8988T (cell line): ENCODE measurements around the gene SERPINI2.
"Not testable (repeated sequence)": the region's sequence is repeated elsewhere in the genome, so short reads cannot be mapped to it uniquely, and the experiment has no call there.

ENCODE experiments used
- DNase-seq: peaks from one replicate; pipeline ENCODE4 v3.0.0; 2011

The SERPINI2 gene

DNA sequence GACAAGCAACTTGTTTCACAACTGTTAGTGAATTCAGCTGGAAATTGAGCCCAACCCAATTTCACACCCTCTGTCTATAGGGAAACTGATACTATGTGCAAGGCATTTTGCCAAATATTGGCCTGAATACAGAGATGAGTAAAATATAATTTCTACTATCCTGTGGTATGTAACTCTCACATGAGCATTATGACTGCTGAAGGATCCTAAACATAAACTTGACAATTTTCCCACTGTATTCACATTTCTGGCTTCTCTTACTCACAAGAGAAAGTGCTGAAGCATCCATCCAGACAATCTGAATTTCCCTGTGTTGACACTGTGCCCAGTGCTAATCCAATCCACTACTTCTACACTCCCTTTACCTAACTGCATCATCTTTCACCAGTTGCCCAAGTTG lies 28.4 kb downstream of the SERPINI2 start:
- no peak for DNase-seq

DNA sequence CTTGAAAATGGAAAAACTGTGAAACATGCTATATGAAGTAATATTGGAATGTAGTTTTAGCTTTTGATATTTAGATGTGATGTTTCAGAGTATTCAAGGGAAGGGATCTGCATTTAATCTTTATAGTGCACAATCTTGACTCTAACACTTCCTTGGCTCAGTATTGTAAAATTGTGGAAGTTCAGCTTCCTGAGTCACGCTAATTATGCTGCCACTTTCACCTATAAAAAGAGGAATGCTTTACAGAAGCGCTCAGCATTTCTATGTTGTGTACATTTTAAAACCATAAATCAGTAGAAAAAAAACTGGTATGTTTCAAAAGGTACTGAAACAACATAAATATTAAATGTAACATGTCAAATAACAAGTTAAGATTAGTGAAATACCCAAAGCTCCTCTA lies 32.6 kb downstream of the SERPINI2 start:
- no peak for DNase-seq

DNA sequence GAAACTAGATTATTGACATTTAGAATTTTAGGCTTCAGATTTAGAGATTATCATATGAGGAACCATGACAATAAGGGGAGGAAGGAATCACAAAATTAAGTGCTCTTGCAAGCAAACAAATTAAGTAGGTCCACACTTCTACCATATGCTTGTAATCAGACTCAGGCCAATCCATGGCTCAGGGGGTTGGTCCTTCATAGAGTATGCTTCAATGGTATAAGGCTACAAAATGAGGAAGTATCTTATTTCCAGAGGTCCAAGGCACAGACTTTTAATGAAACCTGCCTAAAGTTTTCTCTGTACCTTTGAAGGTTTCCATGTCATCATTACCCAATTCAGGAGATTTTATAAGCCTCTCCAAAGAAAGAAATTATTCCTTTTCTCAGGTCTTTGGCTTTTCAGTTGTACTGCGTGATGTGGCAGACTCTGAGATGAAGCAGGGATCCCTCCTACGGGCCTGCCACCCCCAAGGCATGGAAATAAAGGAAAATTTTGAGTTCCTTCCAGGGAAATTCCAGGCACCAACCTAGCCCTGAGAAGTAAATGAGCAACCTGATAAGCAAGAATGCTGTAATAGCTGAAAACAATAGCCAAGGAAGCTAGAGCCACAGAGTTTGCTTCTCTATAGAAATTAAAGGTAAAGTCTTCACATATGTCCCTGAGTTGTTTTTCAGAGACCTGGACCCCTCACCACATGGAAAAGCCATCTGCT lies 36.3 kb downstream of the SERPINI2 start:
- no peak for DNase-seq

DNA sequence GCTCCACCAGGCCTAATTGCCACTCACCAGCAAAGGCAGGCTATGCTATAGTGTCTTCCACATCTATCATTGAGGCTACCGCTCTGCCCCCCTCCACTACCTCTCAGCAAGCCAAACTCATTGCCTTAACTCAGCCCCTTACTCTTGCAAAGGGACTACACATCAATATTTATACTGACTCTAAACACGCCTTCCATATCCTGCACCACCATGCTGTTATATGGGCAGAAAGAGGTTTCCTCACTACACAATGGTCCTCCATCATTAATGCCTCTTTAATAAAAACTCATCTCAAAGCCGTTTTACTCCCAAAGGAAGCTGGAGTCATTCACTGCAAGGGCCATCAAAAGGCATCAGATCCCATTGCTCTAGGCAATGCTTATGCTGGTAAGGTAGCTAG lies 46.9 kb downstream of the SERPINI2 start:
- not testable (repeated sequence) for DNase-seq

DNA sequence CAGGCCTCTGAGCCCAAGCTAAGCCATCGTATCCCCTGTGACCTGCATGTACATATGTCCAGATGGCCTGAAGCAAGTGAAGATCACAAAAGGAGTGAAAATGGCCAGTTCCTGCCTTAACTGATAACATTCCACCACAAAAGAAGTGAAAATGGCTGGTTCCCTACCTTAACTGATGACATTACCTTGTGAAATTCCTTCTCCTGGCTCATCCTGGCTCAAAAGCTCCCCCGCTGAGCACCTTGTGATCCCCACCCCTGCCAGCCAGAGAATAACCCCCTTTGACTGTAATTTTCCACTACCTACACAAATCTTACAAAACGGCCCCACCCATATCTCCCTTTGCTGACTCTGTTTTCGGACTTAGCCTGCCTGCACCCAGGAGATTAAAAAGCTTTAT lies 51.4 kb downstream of the SERPINI2 start:
- not testable (repeated sequence) for DNase-seq

DNA sequence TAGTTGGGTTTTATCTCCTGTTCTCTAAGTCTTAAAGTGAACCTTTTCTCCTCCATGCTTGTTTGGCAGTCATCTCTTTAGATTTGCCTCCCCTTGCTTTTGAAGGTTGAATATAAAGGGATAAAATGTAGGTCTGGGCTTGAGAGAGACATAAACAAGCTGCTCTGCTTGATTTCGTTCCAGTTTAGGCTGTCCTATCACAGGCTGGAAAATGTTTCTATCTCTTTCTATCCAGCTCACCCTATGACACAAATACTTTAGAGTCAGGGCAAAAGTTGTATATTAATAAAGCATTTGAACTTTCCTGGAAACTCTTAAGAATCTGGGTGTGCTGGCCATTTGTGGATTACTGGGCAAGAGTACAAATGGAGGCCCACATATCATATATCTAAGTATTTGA lies 64.2 kb downstream of the SERPINI2 start:
- no peak for DNase-seq

DNA sequence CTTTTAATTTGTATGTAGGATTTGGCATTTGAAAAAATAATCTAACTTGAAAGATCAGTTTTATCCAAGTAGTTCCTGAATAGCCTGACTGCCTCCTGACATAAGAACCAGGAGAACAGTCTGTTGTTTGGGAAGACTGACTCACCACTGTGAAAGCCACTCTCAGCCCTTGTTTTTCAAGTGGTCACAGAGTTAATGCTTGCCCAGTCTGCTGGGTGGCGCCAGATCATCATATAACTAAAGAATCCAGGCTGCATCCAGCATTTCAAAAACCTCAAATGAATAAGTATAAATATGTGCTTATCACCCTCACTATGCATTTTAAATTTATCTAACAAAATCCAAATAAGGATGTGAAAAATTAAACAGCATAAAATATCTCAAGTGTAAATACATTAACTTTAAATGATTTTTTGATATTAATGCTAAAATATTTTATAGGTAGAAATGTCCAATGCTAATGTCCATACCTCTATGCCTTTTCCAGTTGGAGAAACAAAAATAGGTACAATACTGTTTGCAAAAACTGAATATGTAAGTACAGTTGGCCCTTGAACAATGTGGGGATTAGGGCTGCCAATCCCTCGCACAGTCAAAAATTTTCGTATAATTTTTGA lies 66.9 kb downstream of the SERPINI2 start:
- DNase-seq, result no peak

DNA sequence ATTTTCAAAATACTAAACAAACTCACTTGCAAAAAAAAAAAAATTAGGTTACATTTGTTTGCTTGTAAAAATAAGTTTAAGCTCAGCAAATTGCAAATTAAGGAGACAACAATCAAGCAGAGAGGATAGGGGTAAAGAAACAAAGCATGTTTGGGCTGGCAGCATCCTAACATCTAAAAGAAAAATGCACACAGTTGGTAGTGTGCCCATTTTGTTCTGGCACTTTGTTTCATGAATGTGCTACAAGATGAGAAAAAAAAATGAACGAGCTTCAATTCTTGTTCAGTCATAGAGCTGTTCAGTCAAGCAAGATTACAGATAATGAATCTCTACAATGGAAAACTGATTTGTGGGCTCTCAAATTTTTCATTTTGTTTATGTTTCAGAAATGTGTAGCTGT lies 76.0 kb downstream of the SERPINI2 start:
- no peak for DNase-seq

DNA sequence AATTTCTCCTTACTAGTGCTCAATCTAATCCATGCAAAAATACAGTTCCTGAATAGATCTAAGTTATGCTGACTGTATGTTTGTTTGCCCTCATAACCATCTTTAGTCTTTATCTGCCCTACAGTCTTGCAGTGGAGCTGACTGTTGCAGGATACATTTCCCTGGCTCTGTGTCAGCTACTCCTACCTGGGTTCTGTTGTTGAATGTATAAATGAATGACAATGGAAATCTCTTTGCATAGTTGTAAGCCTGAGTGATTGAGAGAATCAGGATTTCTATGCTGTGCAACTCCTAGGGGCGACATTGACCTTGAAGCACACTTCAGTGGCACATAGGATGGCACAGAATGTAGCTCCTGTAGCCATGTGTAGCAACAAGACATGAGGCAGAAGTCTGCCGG lies 77.8 kb downstream of the SERPINI2 start:
- no peak for DNase-seq

DNA sequence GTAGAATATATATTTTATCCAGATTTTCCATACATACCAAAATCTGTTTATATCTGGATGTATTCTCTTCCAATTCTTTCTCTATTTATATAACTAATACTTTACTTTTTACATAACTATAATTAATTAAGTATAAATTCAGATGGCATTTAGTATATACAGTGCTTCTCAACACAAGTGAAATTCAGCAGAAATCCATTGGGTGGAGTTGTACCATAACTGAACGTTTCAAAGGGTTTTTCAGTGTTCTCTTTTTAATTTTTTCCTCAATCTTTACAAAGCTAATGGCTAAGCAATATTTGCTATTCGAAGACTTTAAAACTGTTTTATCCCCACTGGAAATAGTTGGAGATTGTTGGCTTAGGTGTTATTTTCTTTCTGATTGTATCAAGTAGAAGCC lies 79.8 kb downstream of the SERPINI2 start:
- DNase-seq, result no peak
